GM23338 (cell line): Measurements from ENCODE around the gene EPC1. TPM values are rescaled to one million over a fixed set of nuclear protein-coding genes. Genes with fewer than 3 reads are reported as not detected.

Experiments used
- ATAC-seq: fragments of 200-7000 bp; cut with Tn5 transposase; 3 replicates; pipeline ENCODE4 v1.9.1; 2020
- DNase-seq: peaks from one replicate; pipeline ENCODE4 v3.0.0-alpha.2; 2015; ENCODE audit warnings: low spot score
- H2AFZ ChIP-seq: fragments of 200-600 bp; sonication (generic); 2 replicates; pipeline ENCODE4 v1.8.0; 2016; ENCODE audit warnings: antibody characterized with exemption, mild to moderate bottlenecking, moderate library complexity
- H3F3A ChIP-seq: fragments of 200-600 bp; sonication (generic); replicated peaks from 2 replicates; pipeline ENCODE4 v1.8.0; 2017; ENCODE audit warnings: antibody characterized with exemption, mixed run types, low read depth
- H3K27ac ChIP-seq: fragments of 200-600 bp; sonication (generic); 2 replicates; pipeline ENCODE4 v1.6.1; 2016; ENCODE audit warnings: low read depth
- H3K27me3 ChIP-seq: fragments of 200-600 bp; sonication (generic); 2 replicates; pipeline ENCODE4 v1.8.0; 2016; ENCODE audit warnings: mild to moderate bottlenecking, mixed run types, moderate library complexity; ENCODE audit not compliant: insufficient read depth
- H3K36me3 ChIP-seq: fragments of 200-600 bp; sonication (generic); 2 replicates; pipeline ENCODE4 v1.8.0; 2016; ENCODE audit warnings: mild to moderate bottlenecking; ENCODE audit not compliant: insufficient read depth
- H3K4me1 ChIP-seq: fragments of 200-600 bp; sonication (generic); 2 replicates; pipeline ENCODE4 v1.8.0; 2016; ENCODE audit warnings: mild to moderate bottlenecking, moderate library complexity; ENCODE audit not compliant: insufficient read depth
- H3K4me2 ChIP-seq: fragments of 200-600 bp; sonication (generic); 2 replicates; pipeline ENCODE4 v1.7.1; 2017; ENCODE audit warnings: mixed run types
- H3K4me3 ChIP-seq: fragments of 200-600 bp; sonication (generic); 2 replicates; pipeline ENCODE4 v1.6.1; 2016; ENCODE audit warnings: mixed run types
- H3K79me2 ChIP-seq: fragments of 200-600 bp; sonication (generic); replicated peaks from 2 replicates; pipeline ENCODE4 v1.8.0; 2017; ENCODE audit warnings: mild to moderate bottlenecking; ENCODE audit not compliant: insufficient read depth
- H3K9me2 ChIP-seq: fragments of 200-600 bp; sonication (generic); 2 replicates; pipeline ENCODE4 v1.8.0; 2017; ENCODE audit not compliant: insufficient read depth
- H4K20me1 ChIP-seq: fragments of 200-600 bp; sonication (generic); replicated peaks from 2 replicates; pipeline ENCODE4 v1.8.0; 2017; ENCODE audit warnings: mild to moderate bottlenecking; ENCODE audit not compliant: insufficient read depth
- H3K27ac Mint-ChIP-seq: 2 replicates; pipeline ENCODE4 v1.8.0; 2020; ENCODE audit warnings: inconsistent platforms, mild to moderate bottlenecking, moderate library complexity, mixed read lengths
- H3K27me3 Mint-ChIP-seq: 3 replicates; pipeline ENCODE4 v1.8.0; 2022; ENCODE audit warnings: low read depth, mild to moderate bottlenecking, moderate library complexity, mixed read lengths, inconsistent platforms; ENCODE audit not compliant: insufficient read depth, poor library complexity
- H3K36me3 Mint-ChIP-seq: 3 replicates; pipeline ENCODE4 v1.8.0; 2021; ENCODE audit warnings: low read depth, mild to moderate bottlenecking, inconsistent platforms, moderate library complexity, mixed read lengths
- H3K4me1 Mint-ChIP-seq: 3 replicates; pipeline ENCODE4 v1.8.0; 2020; ENCODE audit warnings: mild to moderate bottlenecking, inconsistent platforms, mixed read lengths
- H3K4me3 Mint-ChIP-seq: 3 replicates; pipeline ENCODE4 v1.8.0; 2021; ENCODE audit warnings: moderate library complexity, mild to moderate bottlenecking, inconsistent platforms, mixed read lengths
- H3K9me3 Mint-ChIP-seq: 3 replicates; pipeline ENCODE4 v1.8.0; 2020; ENCODE audit warnings: moderate library complexity, mild to moderate bottlenecking, inconsistent platforms, mixed read lengths
- CREB1 ChIP-seq: fragments of 250-450 bp; sonication (Bioruptor Pico); IDR thresholded peaks from 2 replicates; pipeline ENCODE4 v1.5.0; 2020; ENCODE audit warnings: low read depth, mild to moderate bottlenecking, moderate library complexity
- CTCF ChIP-seq, 2 experiments: fragments of 200-600 bp in 1 of 2; sonication (generic) in 1 of 2; conservative IDR thresholded peaks; 2 replicates each; pipeline versions ENCODE4 v1.5.1 to v1.6.1; 2016 to 2017; ENCODE audit warnings: antibody characterized with exemption in 2 of 2, low read depth in 2 of 2, mild to moderate bottlenecking in 2 of 2, moderate library complexity in 1 of 2
- ETS1 ChIP-seq: IDR thresholded peaks from 2 replicates; pipeline ENCODE4 v1.6.1; 2016; ENCODE audit warnings: antibody characterized with exemption
- EZH2 ChIP-seq: fragments of 200-600 bp; sonication (generic); IDR thresholded peaks from one replicate; pipeline ENCODE4 v1.8.0; 2017; ENCODE audit warnings: antibody characterized with exemption, mild to moderate bottlenecking, low read depth; ENCODE audit not compliant: unreplicated experiment
- EZH2phosphoT487 ChIP-seq: fragments of 200-600 bp; sonication (generic); IDR thresholded peaks from one replicate; pipeline ENCODE4 v1.8.1; 2018; ENCODE audit warnings: antibody characterized with exemption; ENCODE audit not compliant: unreplicated experiment
- JUNB ChIP-seq: IDR thresholded peaks from one replicate; pipeline ENCODE4 v1.6.1; 2016; ENCODE audit warnings: antibody characterized with exemption; ENCODE audit not compliant: unreplicated experiment
- NANOG ChIP-seq: IDR thresholded peaks from 2 replicates; pipeline ENCODE4 v1.6.1; 2016; ENCODE audit warnings: antibody characterized with exemption, borderline replicate concordance
- POLR2AphosphoS5 ChIP-seq: IDR thresholded peaks from 2 replicates; pipeline ENCODE4 v1.6.1; 2016; ENCODE audit warnings: antibody characterized with exemption, low read depth
- REST ChIP-seq: IDR thresholded peaks from one replicate; pipeline ENCODE4 v1.6.1; 2018; ENCODE audit warnings: antibody characterized with exemption; ENCODE audit not compliant: unreplicated experiment
- STAT1 ChIP-seq: IDR thresholded peaks from one replicate; pipeline ENCODE4 v1.6.1; 2016; ENCODE audit warnings: antibody characterized with exemption; ENCODE audit not compliant: unreplicated experiment
- ZNF114 ChIP-seq: fragments of 250-450 bp; sonication (Bioruptor Pico); IDR thresholded peaks from 2 replicates; pipeline ENCODE4 v1.5.0; 2020; ENCODE audit warnings: mild to moderate bottlenecking, moderate library complexity
- ZNF331 ChIP-seq: fragments of 250-450 bp; sonication (Bioruptor Pico); IDR thresholded peaks from 2 replicates; pipeline ENCODE4 v1.5.0; 2020; ENCODE audit warnings: low read depth, mild to moderate bottlenecking, moderate library complexity
- ZNF462 ChIP-seq: fragments of 250-450 bp; sonication (Bioruptor Pico); IDR thresholded peaks from 2 replicates; pipeline ENCODE4 v1.5.0; 2020; ENCODE audit warnings: mild to moderate bottlenecking, moderate library complexity
- polyA plus RNA-seq: library from polyadenylated mRNA; unstranded; fragments of >200 nt; fragmentation: Nextera tagmentation; extraction: Ambion mirVana; gene quantifications from 2 replicates; pipeline ENCODE4 v1.2.1, GENCODE V29; 2016
- total RNA-seq: library from RNA; depleted of rRNA; stranded (reverse); fragments of >200 nt; shearing (Covaris generic); gene quantifications from 2 replicates; pipeline ENCODE4 v1.2.3, GENCODE V29; 2014

Gene EPC1
- total and polyA plus RNA-seq, 2 experiments from 2014 or later = 24.1 to 25.9 TPM

GRCh38 chr10:32227802-32228201 is 119.2 kb downstream of the EPC1 start:
- no peaks in the 10 kb centered on the region for H3K9me2 ChIP-seq
- Mint-ChIP-seq H3K4me1 (peaks cover 13% of the 10 kb centered on the region), H3K9me3 (peaks cover 25% of the 10 kb centered on the region), H3K27me3 (peaks cover 8% of the 10 kb centered on the region), H3K27ac (no peak overlapping the region), H3K36me3 (peaks cover 22% of the 10 kb centered on the region; the same call in 2 of the 3 replicates), H3K4me3 (no peak overlapping the region; the same call in 2 of the 3 replicates)
- TF ChIP-seq EZH2 = no peak
- TF ChIP-seq EZH2phosphoT487 = no peak
- TF ChIP-seq POLR2AphosphoS5 = no peak
- TF ChIP-seq NANOG = no peak
- TF ChIP-seq ZNF331 = no peak
- no peak for TF ChIP-seq ETS1
- no peak for TF ChIP-seq STAT1
- TF ChIP-seq ZNF462 (CRISPR knock-in tag) = no peak
- no peak for TF ChIP-seq REST
- TF ChIP-seq CREB1 = no peak
- no peak for TF ChIP-seq CTCF (conservative IDR thresholded peaks at IDR 0.05; ENCODE audit: low read depth in 2 of 2)
- no peak for TF ChIP-seq ZNF114
- no peak for TF ChIP-seq JUNB
- no peak overlapping the region for H2AFZ ChIP-seq
- H3K4me2 ChIP-seq = no peak overlapping the region
- H3F3A ChIP-seq = no peaks in the 10 kb centered on the region
- ATAC-seq (no peak), DNase-seq (no peak)
- H3K79me2 ChIP-seq = no peaks in the 10 kb centered on the region
- H3K27me3 ChIP-seq = no peaks in the 10 kb centered on the region
- H3K4me1 ChIP-seq = no peaks in the 10 kb centered on the region
- no peak overlapping the region for H3K4me3 ChIP-seq
- H3K27ac ChIP-seq = no peak overlapping the region
- no peaks in the 10 kb centered on the region for H4K20me1 ChIP-seq
- H3K36me3 ChIP-seq = no peaks in the 10 kb centered on the region
